ENCODE results near the gene ACTR1A.
A peak's percentile ranks its signal among the peaks of the same experiment; 100 is the strongest.

Gene ACTR1A

GRCh38 chr10:102431452-102432124, 70.9 kb downstream of the ACTR1A start:
- peak; percentile 49 for DNase-seq (ENCODE audit: low read depth)
- peak overlapping the region; percentile 92 for H3K4me3 ChIP-seq (replicated peaks; ENCODE audit: low read depth, low read length)
- TF ChIP-seq CTCF (IDR thresholded peaks at IDR 0.05; ENCODE audit: low read length, missing control alignments), result no peak

- TF ChIP-seq CTCF (IDR thresholded peaks at IDR 0.05; ENCODE audit: low read length, missing control alignments), result no peak
- H3K4me3 ChIP-seq (replicated peaks; ENCODE audit: low read depth, low read length), result no peak overlapping the region
- DNase-seq (ENCODE audit: low read depth), result no peak
Measured at GRCh38 chr10:102429468-102429867, 73.0 kb downstream of the ACTR1A start.
